Measurements from ENCODE around the gene HES3.

HES3 gene, protein sequence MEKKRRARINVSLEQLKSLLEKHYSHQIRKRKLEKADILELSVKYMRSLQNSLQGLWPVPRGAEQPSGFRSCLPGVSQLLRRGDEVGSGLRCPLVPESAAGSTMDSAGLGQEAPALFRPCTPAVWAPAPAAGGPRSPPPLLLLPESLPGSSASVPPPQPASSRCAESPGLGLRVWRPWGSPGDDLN

DNA sequence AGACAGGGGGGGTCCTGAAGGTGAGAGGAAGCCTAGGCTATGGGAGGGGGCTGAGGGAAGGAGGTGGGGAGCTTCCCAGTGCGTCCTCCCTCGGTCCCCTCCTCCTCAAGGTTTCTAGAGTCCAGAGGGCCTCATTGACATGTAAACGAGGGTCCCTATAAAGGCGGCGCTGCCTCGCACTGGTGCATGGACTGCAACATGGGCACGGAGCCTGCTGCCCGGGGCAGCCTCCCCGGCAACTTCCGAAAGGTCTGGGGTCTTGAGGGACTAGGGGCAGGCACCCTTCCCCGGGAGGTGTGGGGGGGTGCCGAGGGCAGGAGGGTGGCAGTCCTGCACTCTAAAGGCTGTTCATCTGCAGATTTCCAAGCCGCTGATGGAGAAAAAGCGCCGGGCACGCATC is at the start of gene HES3:
Gene HES3, plus strand, starts transcription at position 187 of the 400 bp plus-strand sequence. Its CDS starts 187 bp downstream, at position 374.
- no peak for DNase-seq (ENCODE audit: low read depth)

DNA sequence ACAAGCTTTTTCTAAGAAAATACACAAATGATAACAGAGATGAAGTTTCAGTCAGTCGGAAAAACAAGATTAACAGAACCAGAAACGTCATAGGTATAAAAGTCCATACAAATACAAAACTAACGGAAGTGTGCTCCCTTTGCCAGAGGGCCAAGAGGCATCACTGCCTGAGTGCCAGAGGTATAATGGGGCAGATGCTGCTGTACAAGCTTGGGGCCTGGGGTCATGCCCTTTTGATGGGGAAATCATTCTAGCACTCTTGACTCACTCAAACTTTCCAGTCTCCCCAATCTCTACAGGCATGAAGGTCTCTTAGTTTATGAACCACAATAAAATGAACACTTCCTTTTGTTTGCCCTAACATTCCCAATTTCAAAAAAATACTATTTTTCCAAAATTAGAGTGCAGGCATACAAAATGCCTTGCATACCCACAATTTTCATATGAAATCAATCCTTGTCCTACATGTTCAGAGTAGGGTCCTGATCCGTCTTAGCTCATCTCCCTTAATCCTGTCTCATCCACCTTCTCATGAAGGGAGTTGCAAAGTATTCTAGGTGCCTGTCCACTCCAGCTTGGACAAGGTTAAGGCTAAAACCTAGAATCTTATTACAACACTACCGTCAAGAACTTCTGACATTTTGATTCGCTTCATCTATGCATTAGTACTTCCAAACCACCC is 46.1 kb upstream of the HES3 start:
- DNase-seq (ENCODE audit: low read depth) = no peak

DNA sequence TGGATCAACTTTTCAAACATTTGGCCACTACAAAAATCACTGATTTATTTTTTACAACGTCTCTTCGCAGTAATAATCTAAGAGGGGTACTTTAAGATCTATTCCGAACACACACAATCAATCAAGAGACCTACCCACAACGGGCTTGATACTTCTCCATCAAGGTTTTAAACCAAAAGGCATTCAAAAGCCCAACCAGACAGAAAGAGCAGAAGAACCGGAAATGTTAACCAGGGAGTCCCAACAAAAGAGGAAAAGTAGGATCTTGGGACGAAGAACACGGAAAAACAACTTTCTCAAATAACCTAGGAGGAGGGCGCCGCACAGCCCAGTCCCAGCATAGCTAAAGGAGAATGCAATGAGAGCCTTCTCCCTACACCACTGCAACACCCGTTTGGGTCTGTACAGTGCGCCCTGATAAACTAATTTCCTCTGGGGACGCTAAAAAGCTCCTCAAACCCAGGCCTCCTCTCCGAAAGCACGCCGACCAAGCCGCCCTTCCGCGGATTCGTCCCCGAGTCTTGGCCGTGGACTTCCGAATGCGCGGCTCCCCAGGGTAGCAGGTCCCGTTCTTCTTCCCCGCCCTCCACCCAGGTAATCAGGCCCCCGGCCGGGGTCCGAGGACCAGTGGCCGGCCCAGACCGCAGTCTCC is 45.2 kb upstream of the HES3 start:
- no peak for DNase-seq (ENCODE audit: low read depth)

DNA sequence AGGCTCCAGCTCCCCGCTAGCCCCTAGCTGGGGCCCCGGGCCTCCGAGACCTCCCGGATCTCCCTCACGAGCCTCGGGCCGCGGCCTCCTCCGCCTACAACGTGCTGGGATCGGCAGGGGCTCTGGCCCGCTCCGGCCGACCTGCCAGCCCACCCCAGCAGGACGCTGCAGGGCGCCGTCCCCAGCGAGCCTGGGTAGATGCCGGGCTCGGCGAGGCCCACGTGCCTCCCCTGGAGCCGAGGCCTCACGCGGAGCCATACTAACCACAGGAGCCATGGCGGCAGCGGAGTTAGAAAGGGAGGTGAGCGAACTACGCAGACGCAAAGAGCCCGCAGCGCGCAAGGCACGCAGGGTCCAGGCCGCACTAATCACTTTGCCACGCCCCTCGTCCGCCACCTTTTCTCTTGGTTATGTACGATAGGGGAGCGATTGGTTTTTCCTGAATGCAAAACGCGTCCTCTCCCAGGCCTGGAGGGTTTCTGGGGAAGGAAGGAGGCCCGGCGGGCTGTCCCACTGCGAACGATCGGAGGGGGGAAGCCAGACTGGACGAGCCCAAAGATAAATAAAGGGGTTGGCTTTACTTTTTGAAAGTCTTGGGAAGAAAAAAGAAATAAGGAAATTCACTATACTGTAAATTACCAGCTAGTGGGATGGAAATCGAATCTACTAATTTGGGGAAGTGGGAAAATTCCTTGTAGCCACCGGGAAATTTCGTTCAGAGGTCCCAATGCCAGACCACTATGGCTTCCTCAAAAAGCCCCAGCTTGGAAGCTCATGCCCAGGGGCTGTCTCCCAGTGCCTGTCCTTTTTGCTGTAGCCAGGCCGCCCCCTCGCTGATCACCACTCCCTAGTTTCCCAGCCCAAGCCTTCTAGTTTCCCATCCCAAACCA is 44.4 kb upstream of the HES3 start, which contains the start of gene RPL22:
Gene RPL22, minus strand, starts transcription at position 298 of the 890 bp plus-strand sequence. Its CDS starts 22 bp downstream, at position 276.
- DNase-seq (ENCODE audit: low read depth) = peak; percentile 100

DNA sequence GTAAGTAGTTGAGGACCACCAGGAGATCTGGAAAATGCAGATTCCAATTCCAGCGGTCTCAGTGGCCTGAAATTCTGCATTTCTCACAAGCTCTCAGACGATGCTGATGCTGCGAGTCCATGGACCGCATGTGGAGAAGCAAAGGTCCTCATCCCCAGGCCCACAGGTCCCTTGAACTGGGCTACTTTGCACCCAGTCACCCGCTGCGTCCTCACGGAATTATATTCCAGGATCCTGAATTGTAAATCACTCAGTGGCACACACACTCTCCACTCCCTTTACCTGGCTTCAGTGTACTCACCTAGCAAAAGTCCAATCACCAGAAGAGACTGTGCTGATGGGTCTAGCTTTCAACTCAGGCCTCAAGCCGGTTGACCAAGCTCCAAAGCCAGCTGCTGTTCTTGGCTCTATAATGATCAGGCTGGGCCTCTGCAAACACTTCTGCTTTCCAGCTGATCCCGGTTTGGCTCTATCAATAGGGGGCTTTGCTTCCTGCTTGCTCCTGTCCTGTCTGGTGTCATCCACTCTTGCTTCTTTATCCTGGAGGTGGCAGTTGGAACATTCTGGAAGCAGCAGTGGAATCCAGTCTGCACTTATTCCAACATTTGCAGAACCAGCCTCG is 43.7 kb upstream of the HES3 start:
- DNase-seq (ENCODE audit: low read depth) = peak; percentile 54

DNA sequence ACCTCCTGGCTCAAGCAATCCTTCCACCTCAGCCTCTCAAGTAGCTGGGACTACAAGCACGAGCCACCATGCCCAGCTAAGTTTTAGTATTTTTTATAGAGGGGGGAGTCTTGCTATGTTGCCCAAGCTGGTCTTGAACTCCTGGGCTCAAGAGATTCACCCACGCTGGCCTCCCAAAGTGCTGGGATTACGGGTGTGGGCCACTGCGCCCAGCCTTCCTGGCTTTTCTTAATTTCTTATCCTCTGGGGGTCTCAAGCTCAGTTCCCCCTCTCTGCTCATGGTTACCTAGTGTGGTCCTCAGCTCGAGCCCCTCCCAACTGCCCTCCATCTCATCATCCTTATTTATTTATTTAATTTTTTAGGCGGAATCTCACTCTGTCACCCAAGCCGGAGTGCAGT is 41.7 kb upstream of the HES3 start:
- no peak for DNase-seq (ENCODE audit: low read depth)

DNA sequence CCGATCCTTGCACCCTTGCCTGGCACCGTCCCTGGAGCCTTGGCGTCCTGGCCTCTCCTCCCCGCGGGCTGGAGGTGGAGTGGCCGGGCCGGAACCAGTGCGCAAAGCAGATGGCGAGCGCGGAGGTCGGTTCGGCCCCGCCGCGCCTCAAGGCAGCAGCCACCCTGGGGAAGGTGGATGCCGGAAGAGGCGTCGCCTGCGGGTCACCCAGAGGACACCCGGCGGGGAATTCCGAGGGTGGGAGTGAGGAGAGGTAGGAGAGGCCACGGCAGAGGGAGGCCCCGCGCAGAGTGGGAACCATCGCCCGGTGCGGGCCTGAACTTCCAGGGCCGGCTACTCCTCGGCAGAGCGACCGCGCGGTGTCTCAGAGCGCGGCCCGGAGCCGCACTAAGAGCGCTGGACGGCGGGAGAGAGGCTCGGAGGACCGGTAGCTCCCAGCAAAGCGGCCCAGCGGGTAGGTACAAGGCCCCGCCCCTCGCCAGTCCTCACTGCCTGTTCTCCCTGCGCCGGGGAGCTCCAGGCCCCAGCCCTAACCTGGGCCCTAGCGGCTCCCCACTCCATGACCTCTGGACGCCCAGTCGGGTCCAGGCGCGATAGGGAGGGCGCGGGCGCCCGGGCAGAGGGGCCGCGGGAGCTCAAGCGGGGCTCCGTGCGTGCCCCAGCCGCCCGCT is 38.0 kb upstream of the HES3 start, which contains the start of gene RNF207:
Gene RNF207, plus strand, starts transcription at position 271 of the 671 bp plus-strand sequence. CDS start 417 bp downstream, outside the sequence.
- peak; percentile 87 for DNase-seq (ENCODE audit: low read depth)

DNA sequence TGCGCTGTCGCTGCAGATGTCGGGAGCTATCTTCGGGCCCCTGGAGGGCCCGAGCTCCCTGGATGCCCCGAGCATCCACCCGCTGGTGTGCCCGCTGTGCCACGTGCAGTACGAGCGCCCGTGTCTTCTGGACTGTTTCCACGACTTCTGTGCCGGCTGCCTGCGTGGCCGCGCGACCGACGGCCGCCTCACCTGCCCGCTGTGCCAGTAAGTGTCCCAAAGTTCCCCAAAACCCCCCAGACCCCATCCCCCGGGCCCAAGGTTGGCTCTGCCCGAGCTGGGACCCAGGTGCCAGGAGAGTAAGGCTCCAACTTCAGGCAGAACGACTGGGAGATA is 37.5 kb upstream of the HES3 start:
- no peak for DNase-seq (ENCODE audit: low read depth)

DNA sequence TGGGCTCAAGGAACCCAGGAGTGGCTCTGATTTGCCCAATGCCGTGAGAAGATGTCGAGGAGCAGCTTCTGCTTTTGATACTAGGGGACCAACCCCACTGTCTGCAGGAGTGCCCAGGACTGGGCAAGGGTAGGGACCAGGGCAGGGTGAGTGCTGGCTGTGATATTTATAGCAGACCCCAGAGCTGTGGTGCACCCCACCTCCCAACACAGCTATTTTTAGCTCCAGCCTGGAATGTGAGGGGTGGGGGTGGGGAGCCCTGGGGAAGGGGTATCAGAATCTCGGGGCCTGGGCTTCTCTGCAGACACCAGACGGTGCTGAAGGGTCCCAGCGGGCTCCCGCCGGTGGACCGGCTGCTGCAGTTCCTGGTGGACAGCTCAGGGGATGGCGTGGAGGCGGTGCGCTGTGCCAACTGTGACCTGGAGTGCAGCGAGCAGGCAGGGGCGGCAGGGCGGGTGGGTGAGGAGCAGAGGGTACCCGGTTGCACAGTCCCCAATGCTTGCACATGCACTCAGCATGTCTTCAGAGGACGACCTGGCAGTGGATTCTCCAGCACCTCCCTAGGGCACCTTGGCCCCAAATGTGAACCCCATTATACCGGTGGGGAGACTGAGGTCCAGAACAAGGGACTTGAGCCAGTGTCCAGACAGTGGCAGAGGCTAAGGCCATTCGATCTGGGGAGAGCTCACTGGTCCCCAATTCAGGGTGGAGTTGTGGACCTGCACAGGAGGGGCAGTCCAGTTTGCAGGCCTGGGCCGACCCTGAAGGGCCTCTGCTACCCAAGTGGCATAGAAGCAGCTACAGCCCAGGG is 36.7 kb upstream of the HES3 start:
- no peak for DNase-seq (ENCODE audit: low read depth)

DNA sequence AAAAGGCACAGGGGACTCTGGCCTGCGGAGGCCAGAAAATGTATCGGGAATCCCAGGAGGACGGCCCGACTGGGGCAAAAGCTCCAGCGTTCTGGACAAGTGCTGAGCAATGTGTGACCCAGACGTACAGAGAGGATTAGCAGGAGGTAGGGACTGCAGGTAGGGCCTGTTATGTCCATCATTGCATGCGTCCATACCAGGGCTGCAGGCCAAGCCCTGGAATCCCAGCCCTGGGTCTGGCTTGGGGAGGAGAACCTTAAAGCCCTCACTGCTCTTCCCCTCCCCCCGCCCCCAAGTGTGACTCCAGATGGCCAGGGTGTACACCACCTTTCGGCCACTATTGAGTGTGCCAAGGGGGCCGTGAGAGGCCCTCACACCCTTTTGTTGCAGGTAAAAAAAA is 36.1 kb upstream of the HES3 start:
- DNase-seq (ENCODE audit: low read depth) = no peak

DNA sequence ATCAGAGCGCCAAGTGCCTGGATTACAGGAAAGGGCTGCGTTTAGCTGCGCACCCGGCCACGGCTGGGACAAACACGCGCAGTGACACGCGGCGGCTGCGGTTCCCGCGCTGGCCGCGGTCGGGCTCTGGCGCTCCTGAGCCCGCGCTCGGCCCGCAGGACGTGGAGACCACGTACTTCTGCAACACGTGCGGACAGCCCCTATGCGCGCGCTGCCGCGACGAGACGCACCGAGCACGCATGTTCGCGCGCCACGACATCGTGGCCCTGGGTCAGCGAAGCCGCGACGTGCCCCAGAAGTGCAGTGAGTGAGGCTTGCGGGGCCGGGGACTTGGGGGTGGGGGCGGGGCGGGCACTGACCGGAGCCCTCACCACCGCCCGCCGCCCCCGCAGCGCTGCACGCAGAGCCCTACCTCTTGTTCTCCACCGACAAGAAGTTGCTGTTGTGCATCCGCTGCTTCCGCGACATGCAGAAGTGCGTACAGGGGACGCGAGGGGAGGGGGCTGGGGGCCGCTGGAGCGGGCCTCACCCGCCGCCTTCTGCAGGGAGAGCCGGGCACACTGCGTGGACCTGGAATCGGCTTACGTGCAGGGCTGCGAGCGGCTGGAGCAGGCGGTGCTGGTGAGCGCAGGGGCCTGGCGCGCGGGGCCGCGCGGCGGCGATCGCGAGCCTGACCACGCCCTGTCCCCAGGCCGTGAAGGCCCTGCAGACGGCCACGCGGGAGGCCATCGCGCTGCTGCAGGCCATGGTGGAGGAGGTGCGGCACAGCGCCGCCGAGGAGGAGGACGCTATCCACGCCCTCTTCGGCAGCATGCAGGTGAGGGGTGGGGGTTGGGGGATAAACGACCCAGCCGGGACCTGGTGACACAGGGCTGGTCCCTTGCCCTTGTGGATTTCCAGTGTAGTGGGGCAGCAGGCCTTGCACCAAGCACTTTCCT is 35.0 kb upstream of the HES3 start:
- no peak for DNase-seq (ENCODE audit: low read depth)

DNA sequence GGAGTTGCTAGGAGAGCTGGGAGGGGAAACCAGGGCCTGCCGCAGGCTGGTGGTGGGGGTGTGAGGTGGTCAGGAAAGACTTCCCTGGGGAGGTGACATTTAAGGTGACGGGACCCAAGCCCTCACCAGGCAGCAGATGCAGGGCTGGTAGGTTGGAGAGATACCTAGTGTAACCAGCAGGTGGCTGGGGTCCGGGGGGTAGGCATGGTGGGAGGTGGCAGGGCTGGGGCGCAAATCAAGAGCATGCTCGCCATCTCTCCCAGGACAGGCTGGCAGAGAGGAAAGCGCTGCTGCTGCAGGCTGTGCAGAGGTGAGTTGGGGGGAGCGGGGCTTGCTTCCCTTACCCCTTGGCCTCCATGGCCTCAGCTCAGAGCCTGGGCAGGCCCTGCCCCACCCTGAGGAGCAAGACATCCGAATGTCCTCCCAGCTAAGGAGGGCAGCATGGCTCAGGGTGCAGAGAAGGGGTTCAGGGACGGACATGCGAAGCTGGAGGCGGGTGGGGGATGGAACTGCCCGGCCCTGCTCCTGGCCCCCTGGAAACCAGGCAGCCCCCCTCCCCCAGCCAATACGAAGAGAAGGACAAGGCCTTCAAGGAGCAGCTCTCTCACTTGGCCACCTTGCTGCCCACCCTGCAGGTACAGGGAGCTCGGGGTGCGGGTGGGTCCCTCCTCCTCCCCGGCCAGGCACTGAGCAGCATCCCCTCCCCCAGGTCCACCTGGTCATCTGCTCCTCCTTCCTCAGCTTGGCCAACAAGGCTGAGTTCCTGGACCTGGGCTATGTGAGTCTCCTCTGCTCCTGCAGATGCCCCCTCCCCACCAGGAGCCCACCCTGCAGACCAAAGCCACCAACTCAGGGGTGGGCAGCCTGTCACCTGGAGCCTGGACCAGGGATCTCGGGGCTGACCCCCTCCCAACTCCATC is 34.1 kb upstream of the HES3 start:
- no peak for DNase-seq (ENCODE audit: low read depth)

DNA sequence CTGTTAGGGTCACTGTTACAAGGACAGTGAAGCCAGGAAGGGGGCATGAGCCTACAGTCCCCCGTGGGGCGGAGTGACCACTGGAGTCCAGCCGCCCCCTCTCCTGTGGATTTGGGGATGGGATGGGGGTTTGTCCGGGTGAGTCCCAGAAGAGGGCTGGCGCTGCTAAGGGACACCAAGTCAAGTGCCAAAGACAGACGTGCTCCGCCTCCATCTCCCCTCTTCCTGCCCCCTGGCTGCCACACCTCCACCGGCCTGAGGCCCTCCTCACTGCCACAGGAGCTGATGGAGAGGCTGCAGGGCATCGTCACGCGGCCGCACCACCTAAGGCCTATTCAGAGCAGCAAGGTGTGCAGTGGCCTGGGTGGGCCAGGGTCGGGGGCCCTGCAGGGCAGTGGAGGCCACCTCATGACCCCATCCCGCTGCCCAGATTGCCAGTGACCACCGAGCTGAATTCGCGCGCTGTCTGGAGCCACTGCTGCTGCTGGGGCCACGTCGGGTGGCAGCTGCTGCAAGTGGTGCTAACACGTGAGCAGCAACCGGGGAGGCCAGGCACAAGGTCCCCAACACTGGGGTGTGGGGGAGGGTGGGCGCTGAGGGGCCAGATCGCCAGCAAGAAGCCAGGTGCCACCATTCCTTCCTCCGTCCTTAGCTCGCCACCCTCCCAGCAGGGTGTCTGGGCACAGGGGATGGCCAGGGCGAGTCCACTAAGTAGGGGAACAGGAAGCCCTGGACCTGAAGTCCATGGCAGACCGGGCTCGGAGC is 33.2 kb upstream of the HES3 start:
- no peak for DNase-seq (ENCODE audit: low read depth)

DNA sequence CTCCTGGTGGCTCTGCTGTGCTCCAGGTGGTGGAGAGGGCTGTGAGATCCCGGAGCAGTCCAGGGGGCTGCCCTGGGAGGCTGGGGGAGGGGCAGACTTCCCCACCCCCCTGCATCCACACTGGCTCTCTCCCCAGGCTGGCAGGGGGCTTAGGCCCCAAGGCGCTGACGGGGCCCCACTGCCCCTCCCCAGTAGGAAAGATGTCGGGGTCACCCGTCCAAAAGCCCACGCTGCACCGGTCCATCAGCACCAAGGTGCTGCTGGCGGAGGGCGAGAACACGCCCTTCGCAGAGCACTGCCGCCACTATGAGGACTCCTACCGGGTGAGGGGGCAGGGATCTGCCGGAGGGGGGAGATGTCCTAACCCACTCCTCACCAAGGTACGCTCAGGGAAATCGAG is 32.2 kb upstream of the HES3 start:
- DNase-seq (ENCODE audit: low read depth) = no peak

DNA sequence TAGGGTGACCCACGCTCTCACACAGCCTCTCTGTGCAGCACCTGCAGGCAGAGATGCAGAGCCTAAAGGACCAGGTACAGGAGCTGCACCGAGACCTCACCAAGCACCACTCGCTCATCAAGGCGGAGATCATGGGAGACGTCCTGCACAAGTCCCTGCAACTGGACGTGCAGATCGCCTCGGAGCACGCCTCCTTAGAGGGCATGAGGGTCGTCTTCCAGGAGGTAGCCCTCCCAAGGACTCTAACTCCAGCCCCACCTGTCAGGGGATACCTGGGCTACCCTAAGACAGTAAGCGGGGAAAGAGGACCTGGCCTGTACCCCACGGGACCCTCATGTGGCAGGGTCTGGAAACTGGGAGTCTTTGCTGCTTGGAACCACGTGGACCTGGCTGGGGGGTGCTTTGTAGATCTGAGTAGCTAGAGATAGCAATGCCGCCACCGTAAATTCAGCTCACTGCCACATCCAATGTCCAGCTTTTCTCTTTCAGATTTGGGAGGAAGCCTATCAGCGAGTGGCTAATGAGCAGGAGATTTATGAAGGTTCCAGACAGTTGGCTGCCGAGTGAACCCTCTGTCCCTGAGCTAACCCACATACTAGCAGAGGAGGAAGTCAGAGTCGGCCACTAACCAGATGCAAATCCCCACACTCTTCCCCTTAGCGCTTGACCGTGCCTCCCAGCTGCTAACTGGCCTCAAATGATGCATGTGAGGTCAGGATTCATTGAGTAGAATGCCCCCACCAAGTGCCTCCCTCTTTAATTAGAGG is 31.6 kb upstream of the HES3 start:
- DNase-seq (ENCODE audit: low read depth) = no peak

DNA sequence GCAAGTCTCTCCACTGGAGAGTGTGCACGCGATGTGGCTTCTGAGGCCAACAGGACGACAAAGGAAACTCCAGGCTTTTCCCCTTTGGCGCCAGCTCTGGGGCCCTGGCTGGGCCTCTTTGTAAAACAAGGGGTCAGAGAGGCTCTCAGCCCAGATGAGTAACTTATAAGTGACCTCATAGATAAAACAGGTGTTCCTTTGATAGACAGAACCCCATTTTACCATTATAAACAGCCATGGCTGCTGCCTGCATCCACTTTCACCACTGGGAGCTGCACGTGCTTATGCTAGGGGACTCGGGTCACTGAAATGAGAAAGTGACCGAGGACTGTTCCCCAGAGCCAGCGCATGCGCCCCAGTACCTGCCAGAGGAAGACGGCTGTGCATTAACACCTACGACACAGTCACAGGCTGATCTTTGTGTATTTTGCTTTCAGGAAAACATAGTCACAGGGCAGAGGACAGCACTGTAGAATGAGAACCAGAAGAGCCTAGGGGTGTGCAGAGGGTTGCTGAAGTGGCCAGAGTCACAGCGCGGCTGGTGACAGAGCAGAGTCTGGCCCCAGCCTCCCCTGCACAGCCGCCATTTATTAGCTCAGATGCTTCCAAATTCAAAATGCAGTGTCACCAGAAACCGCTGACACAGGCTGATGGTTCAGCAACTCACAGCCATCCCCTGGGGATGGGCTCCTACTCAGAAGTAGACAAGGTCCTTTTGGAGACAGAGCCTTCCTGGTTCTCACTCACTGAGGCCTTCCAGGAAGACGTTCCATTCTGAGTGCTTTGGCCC is 25.4 kb upstream of the HES3 start:
- no peak for DNase-seq (ENCODE audit: low read depth)

Data from CMK (cell line).